ENCODE data around the gene ZBTB4.

DNA sequence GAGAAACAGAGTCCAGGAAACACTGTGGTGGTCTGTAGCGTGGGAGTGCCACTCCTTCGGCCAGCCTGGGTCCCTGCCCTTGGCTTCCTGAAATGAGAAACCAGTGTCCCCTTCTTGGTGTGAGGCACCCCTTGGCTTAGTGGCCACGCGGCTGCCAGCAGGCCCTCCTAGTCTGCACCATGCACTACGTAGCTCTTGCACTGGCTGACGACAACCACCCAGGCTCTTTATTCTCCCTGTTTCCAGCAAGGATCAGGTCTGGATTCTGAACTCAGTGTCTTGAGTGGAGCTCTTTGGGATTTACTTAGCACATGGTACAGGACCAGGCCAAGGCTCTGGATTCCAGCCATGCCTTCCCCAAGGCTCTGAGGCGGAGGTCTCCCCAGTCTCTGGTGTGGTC is 51.9 kb downstream of the ZBTB4 start:
- TF ChIP-seq, protein P1, sequence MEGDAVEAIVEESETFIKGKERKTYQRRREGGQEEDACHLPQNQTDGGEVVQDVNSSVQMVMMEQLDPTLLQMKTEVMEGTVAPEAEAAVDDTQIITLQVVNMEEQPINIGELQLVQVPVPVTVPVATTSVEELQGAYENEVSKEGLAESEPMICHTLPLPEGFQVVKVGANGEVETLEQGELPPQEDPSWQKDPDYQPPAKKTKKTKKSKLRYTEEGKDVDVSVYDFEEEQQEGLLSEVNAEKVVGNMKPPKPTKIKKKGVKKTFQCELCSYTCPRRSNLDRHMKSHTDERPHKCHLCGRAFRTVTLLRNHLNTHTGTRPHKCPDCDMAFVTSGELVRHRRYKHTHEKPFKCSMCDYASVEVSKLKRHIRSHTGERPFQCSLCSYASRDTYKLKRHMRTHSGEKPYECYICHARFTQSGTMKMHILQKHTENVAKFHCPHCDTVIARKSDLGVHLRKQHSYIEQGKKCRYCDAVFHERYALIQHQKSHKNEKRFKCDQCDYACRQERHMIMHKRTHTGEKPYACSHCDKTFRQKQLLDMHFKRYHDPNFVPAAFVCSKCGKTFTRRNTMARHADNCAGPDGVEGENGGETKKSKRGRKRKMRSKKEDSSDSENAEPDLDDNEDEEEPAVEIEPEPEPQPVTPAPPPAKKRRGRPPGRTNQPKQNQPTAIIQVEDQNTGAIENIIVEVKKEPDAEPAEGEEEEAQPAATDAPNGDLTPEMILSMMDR (IDR thresholded peaks at IDR 0.05; ENCODE audit: insufficient read depth, low read length, poor library complexity, severe bottlenecking): no peak
- TF ChIP-seq EZH2phosphoT487 (conservative IDR thresholded peaks at IDR 0.05; ENCODE audit: low read length): no peak

All from SU-DHL-6 (cell line).